Activated CD4-positive, alpha-beta memory T cell treated with anti-CD3 and anti-CD28 coated beads for 36 hours (primary cell): ENCODE measurements around the gene SLC66A2. TPM values are rescaled to one million over a fixed set of nuclear protein-coding genes. Genes with fewer than 3 reads are reported as not detected.

Experiments
- CTCF ChIA-PET: fragments of 350-600 bp; sonication (Branson Sonifier 250); formaldehyde crosslinking; loops from one replicate; lab custom pipeline; 2021; ENCODE audit warnings: antibody characterized with exemption, inconsistent platforms; lab: Charles Lee
- POLR2A ChIA-PET: fragments of 350-600 bp; sonication (Branson Sonifier 250); formaldehyde crosslinking; loops from one replicate; lab custom pipeline; 2021; ENCODE audit warnings: antibody characterized with exemption; lab: Charles Lee
- DNase-seq: peaks from one replicate; pipeline ENCODE4 v3.0.0-alpha.2; 2020
- H3K27ac Mint-ChIP-seq: one replicate; pipeline ENCODE4 v1.8.0; 2021; ENCODE audit warnings: mixed read lengths
- H3K27me3 Mint-ChIP-seq: one replicate; pipeline ENCODE4 v1.8.0; 2021; ENCODE audit warnings: mixed read lengths
- H3K36me3 Mint-ChIP-seq: one replicate; pipeline ENCODE4 v1.8.0; 2021; ENCODE audit warnings: mixed read lengths
- H3K4me1 Mint-ChIP-seq: one replicate; pipeline ENCODE4 v1.8.0; 2021; ENCODE audit warnings: low read depth, mixed read lengths
- H3K4me3 Mint-ChIP-seq: one replicate; pipeline ENCODE4 v1.8.0; 2021; ENCODE audit warnings: mild to moderate bottlenecking, mixed read lengths
- H3K9me3 Mint-ChIP-seq: one replicate; pipeline ENCODE4 v1.8.0; 2021; ENCODE audit warnings: mixed read lengths
- intact Hi-C: fragments of 100-400 bp; cut with micrococcal nuclease; formaldehyde crosslinking; loops from one replicate; pipeline ENCODE4 v1.15.1; 2023
- total RNA-seq, 2 experiments: library from RNA; stranded (reverse); gene quantifications; one replicate each; pipeline ENCODE4 v1.2.3, GENCODE V29; 2021

SLC66A2 gene
- total RNA-seq, 2 experiments from 2014 or later, result 27.2 to 29.5 TPM

GRCh38 chr18:79983253-79983652 lies 31.8 kb upstream of the SLC66A2 start:
- no peak for DNase-seq
- Mint-ChIP-seq H3K27ac (peak overlapping the region; percentile 53), H3K4me1 (peaks cover 65% of the 10 kb centered on the region), H3K27me3 (no peaks in the 10 kb centered on the region), H3K36me3 (peaks cover 34% of the 10 kb centered on the region), H3K9me3 (no peaks in the 10 kb centered on the region), H3K4me3 (no peak overlapping the region)
- ChIA-PET CTCF (no interaction called here), POLR2A (no interaction called here)
- intact Hi-C loops, result no loop called here

DNA sequence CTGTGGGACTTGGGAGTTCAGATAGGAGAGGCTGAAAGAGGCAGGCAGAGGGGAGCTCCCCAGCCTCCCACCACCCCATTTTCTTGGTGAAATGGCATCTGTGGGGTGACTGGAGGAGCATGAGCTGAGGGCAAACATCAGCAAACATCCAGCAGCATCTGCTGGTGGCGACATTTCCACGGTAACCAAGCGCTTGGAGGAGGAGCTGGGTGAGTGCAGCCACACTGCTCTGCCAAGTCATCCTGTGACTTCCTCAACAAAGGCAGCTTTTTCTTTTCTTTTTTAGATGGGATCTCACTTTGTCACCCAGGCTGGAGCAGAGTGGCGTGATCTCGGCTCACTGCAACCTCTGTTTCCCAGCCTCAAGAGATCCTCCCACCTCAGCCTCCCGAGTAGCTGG lies 31.3 kb upstream of the SLC66A2 start:
- Mint-ChIP-seq H3K27me3 (no peaks in the 10 kb centered on the region), H3K4me1 (peaks cover 70% of the 10 kb centered on the region), H3K36me3 (peaks cover 37% of the 10 kb centered on the region), H3K27ac (peak overlapping the region; percentile 53), H3K9me3 (no peaks in the 10 kb centered on the region), H3K4me3 (no peak overlapping the region)
- ChIA-PET POLR2A (no interaction called here), CTCF (no interaction called here)
- DNase-seq, result peak; percentile 66
- intact Hi-C loops, result no loop called here

- DNase-seq, result no peak
- no peaks in the 10 kb centered on the region for H3K9me3 Mint-ChIP-seq
- no peaks in the 10 kb centered on the region for H3K27me3 Mint-ChIP-seq
- no peak overlapping the region for H3K4me3 Mint-ChIP-seq
- POLR2A ChIA-PET, result no interaction called here
- CTCF ChIA-PET, result no interaction called here
- peaks cover 39% of the 10 kb centered on the region for H3K36me3 Mint-ChIP-seq
- intact Hi-C loops, result no loop called here
- H3K27ac Mint-ChIP-seq, result no peak overlapping the region
- peaks cover 60% of the 10 kb centered on the region for H3K4me1 Mint-ChIP-seq
These were observed 29.1 kb upstream of the SLC66A2 start for GRCh38 chr18:79980585-79980984.

- CTCF ChIA-PET, result no interaction called here
- Mint-ChIP-seq H3K4me3 (no peak overlapping the region), H3K27ac (no peak overlapping the region), H3K4me1 (peaks cover 53% of the 10 kb centered on the region), H3K36me3 (peaks cover 41% of the 10 kb centered on the region), H3K27me3 (no peaks in the 10 kb centered on the region), H3K9me3 (no peaks in the 10 kb centered on the region)
- DNase-seq, result no peak
- intact Hi-C loops, result no loop called here
- POLR2A ChIA-PET, result no interaction called here
These were observed 28.4 kb upstream of the SLC66A2 start for GRCh38 chr18:79979843-79980242.

- Mint-ChIP-seq H3K27ac (peak overlapping the region; percentile 18), H3K4me1 (peaks cover 18% of the 10 kb centered on the region), H3K36me3 (peaks cover 41% of the 10 kb centered on the region), H3K4me3 (no peak overlapping the region), H3K9me3 (no peaks in the 10 kb centered on the region), H3K27me3 (no peaks in the 10 kb centered on the region)
- ChIA-PET CTCF (no interaction called here), POLR2A (no interaction called here)
- intact Hi-C loops, result no loop called here
- no peak for DNase-seq
These were observed 24.7 kb upstream of the SLC66A2 start for GRCh38 chr18:79975985-79976680.

DNA sequence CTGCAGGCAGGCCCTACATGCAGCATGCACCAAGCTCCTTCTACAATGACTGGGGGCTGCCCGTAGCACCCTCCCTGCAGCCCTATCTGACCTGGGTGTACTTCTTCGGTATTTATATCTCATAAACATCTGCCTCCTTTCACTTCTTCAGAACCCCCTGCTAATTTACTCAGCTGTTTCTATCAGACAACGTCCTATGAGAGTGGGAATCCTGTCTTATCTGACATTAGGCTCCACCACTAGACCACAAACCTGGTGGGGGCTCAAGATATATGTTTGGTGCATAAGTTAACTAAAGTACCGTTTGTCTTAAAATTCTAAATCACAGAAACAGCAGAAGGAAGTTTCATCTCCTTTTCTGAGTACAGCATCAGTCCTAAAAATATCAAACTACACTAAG lies 23.6 kb upstream of the SLC66A2 start:
- ChIA-PET CTCF (no interaction called here), POLR2A (no interaction called here)
- no peak for DNase-seq
- intact Hi-C loops, result no loop called here
- Mint-ChIP-seq H3K9me3 (no peaks in the 10 kb centered on the region), H3K27ac (no peak overlapping the region), H3K4me3 (no peak overlapping the region), H3K36me3 (peaks cover 41% of the 10 kb centered on the region), H3K4me1 (peaks cover 13% of the 10 kb centered on the region), H3K27me3 (no peaks in the 10 kb centered on the region)

DNA sequence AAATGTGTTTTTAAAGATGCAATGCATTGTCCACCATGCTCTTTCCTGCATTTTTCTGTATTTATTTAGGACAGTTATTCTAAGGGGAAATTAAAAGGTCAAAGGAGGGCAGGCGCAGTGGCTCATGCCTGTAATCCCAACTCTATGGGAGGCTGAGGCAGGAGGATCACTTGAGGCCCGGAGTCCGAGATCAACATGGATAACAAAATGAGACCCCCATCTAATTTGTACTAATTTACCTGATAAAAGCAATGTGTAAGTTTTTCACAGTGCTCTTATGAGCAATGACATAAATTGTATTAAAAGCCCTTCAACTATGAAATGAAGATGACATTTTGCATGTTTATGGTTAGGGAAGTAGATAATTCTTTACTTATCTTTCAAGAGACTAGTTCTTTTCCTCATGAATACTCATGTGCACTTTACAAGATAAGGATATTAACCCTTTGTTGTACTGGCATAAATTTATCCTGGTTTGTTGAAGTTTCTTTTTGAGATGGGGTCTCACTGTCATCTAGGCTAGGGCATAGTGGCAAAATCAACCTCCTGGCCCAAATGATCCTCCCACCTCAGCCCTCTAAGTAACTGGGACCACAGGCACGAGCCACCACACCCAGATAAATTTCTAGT lies 22.7 kb upstream of the SLC66A2 start:
- Mint-ChIP-seq H3K36me3 (peaks cover 37% of the 10 kb centered on the region), H3K27ac (no peak overlapping the region), H3K4me3 (no peak overlapping the region), H3K4me1 (peaks cover 5% of the 10 kb centered on the region), H3K27me3 (no peaks in the 10 kb centered on the region), H3K9me3 (no peaks in the 10 kb centered on the region)
- POLR2A ChIA-PET, result no interaction called here
- CTCF ChIA-PET, result no interaction called here
- no peak for DNase-seq
- intact Hi-C loops, result no loop called here

- no peaks in the 10 kb centered on the region for H3K27me3 Mint-ChIP-seq
- ChIA-PET POLR2A (no interaction called here), CTCF (no interaction called here)
- intact Hi-C loops, result no loop called here
- peaks cover 37% of the 10 kb centered on the region for H3K36me3 Mint-ChIP-seq
- H3K4me1 Mint-ChIP-seq, result peaks cover 5% of the 10 kb centered on the region
- DNase-seq, result no peak
- no peak overlapping the region for H3K27ac Mint-ChIP-seq
- H3K4me3 Mint-ChIP-seq, result no peak overlapping the region
- H3K9me3 Mint-ChIP-seq, result no peaks in the 10 kb centered on the region
These were observed 22.1 kb upstream of the SLC66A2 start for GRCh38 chr18:79973517-79973916.

GRCh38 chr18:79972720-79973119 lies 21.3 kb upstream of the SLC66A2 start:
- peaks cover 34% of the 10 kb centered on the region for H3K36me3 Mint-ChIP-seq
- intact Hi-C loops, result no loop called here
- DNase-seq, result no peak
- H3K4me3 Mint-ChIP-seq, result no peak overlapping the region
- H3K4me1 Mint-ChIP-seq, result peaks cover under 1% of the 10 kb centered on the region
- H3K27me3 Mint-ChIP-seq, result no peaks in the 10 kb centered on the region
- CTCF ChIA-PET, result no interaction called here
- no peak overlapping the region for H3K27ac Mint-ChIP-seq
- H3K9me3 Mint-ChIP-seq, result no peaks in the 10 kb centered on the region
- POLR2A ChIA-PET, result interaction anchor here (0.9 kb wide), 1 partner anchor 15 kb away, joined by 3 read pairs; no protein-coding TSS in a partner anchor

DNA sequence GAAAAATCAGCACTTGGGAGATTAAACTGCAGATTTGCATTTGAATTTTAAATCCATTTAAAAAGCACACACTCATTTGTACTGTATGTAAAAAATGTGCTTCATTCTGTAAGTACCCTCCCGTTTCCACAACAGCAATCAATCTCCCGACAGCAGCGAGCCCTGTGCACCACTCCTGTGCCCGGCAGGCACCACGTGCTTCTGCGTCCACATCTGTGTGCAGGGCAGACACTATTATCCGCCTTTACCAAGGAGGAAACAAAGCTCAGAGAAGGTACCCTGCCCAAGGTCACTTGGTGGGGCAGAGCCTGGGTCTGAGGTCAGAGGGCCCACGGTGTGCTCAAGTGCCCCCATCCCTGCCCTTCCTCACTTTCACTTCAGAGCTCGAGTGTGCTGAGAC lies 20.5 kb upstream of the SLC66A2 start:
- Mint-ChIP-seq H3K9me3 (no peaks in the 10 kb centered on the region), H3K4me3 (no peak overlapping the region), H3K4me1 (no peaks in the 10 kb centered on the region), H3K27ac (no peak overlapping the region), H3K27me3 (no peaks in the 10 kb centered on the region), H3K36me3 (peaks cover 29% of the 10 kb centered on the region)
- ChIA-PET POLR2A (interaction anchor here (0.9 kb wide), 1 partner anchor 16 kb away, joined by 3 read pairs; no protein-coding TSS in a partner anchor), CTCF (no interaction called here)
- DNase-seq, result no peak
- intact Hi-C loops, result no loop called here

GRCh38 chr18:79971211-79971952 lies 19.9 kb upstream of the SLC66A2 start:
- intact Hi-C loops, result no loop called here
- Mint-ChIP-seq H3K27me3 (no peaks in the 10 kb centered on the region), H3K27ac (no peak overlapping the region), H3K36me3 (peaks cover 29% of the 10 kb centered on the region), H3K4me1 (no peaks in the 10 kb centered on the region), H3K4me3 (no peak overlapping the region), H3K9me3 (no peaks in the 10 kb centered on the region)
- no peak for DNase-seq
- POLR2A ChIA-PET, result no interaction called here
- CTCF ChIA-PET, result no interaction called here

DNA sequence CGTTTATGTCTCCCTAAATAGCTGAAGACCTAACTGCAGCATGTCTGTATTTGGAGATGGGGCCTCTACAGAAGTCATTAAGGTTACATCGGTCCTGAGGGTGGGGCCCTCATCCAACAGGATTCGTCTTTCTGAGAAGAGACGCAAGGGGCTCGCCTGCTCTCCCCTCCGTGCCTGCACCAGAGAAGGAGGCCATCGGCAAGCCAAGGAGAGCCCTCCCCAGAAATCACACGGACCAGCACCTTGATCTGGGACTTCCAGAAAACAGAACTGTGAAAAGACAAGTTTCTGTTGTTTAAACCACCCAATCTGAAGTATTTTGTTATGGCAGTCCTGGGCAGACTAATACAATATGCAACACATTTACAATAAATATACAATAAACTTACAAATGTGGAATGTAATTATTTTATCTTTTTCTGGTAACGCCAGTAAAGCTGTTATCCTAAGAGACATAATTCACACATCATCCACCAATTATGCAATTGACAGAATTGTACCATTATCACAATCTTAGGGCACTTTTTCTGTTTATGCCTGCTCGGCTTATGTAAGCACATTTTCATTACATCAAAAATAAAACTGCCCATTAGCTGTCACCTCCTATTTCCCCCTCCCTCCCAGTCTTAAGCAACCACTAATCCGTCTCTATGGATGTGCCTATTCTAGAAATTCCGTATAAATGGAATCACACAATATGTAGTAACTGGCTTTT lies 19.1 kb upstream of the SLC66A2 start:
- no peak for DNase-seq
- Mint-ChIP-seq H3K27ac (no peak overlapping the region), H3K9me3 (no peaks in the 10 kb centered on the region), H3K4me3 (no peak overlapping the region), H3K36me3 (peaks cover 26% of the 10 kb centered on the region), H3K27me3 (no peaks in the 10 kb centered on the region), H3K4me1 (peaks cover 1% of the 10 kb centered on the region)
- ChIA-PET POLR2A (no interaction called here), CTCF (no interaction called here)
- intact Hi-C loops, result no loop called here
